HG02588 (cell line): ENCODE results near the gene UBA5.

ENCODE experiments used
- ATAC-seq: cut with Tn5 transposase; IDR thresholded peaks from one replicate; pipeline ENCODE4 v1.9.1; 2021; ENCODE audit warnings: mild to moderate bottlenecking, moderate library complexity; ENCODE audit not compliant: unreplicated experiment

UBA5 gene

GRCh38 chr3:132713977-132714727 is 54.0 kb downstream of the UBA5 start:
- no peak for ATAC-seq

- ATAC-seq = no peak
Observed at GRCh38 chr3:132716372-132716771, 56.2 kb downstream of the UBA5 start.

DNA sequence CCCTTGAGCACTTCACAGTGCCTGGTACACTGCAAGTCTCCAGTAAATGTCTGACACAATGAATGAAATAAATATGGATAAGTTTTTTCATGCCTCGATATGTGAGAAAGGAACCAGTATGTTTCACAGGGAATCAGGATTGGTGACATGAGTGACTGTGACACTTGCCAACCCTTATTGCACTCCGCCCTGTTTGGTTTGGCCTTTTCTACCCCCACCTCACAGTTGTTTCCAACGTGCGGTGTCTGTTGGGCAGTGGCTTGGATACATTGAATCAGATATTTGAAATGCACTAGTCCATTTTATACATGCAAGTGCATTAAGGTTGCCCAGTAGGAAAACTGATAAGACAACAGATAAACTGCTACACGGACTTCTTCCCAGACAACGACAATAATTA is 60.1 kb downstream of the UBA5 start:
- ATAC-seq = no peak

- peak; percentile 18 for ATAC-seq
Observed at GRCh38 chr3:132721479-132722164, 61.5 kb downstream of the UBA5 start.

- peak; percentile 81 for ATAC-seq
Observed at GRCh38 chr3:132722165-132723023, 62.3 kb downstream of the UBA5 start, which contains the start of gene NPHP3. TSS of gene NPHP3 (minus strand) at chr3:132722409. CDS start at chr3:132722355, 54 bp downstream.

DNA sequence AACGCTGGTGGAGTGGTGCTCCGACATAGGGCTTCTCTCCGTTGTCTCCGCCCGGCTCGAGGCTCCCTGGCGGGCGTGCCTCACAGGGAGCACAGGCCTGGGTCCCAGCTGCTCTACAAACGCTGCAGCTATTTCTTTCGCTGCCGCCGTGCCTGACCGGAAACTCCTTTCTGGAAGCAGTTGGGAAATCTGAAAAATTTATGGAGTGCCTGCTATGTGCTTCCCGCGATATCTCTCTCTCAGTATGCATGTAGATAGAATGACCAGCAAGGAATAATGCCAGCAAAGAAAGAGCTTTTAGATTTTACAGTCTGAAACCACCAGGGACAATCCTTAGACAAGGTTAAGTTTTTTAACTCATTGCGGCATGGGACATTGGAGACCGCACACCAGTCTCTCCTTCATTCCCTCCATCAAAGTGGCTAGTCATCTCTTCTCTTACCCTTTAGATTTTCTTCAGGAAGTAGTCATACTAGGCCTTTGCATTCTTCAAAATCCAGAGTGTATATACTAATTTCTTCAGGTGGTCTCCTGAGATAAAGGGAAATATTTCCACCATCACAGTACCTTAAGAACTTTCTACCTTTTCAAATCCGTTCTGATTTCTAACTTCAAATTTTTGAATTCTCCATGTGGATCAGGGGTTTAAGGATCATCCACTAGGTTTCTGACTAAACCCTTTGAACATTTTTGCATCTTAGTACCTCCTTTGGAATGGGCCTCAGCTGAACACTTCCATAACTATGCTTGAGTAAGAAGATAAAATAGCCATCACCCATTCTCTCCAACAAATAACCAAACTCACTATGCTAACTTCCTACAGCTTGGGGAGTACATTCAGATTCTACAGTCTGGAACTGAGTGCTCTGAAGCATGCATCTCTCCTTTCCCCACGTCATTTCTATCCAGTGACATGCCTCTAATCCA is 63.2 kb downstream of the UBA5 start:
- peak; percentile 0 for ATAC-seq

- ATAC-seq = no peak
Observed at GRCh38 chr3:132726341-132726823, 66.3 kb downstream of the UBA5 start.
